ENCODE measurements around the gene LMAN1.

GRCh38 chr18:59303656-59304195 is 55.3 kb downstream of the LMAN1 start:
- TF ChIP-seq CTCF (conservative IDR thresholded peaks at IDR 0.05) (no peak), ZFX (IDR thresholded peaks at IDR 0.05) (no peak)
